CD4-positive, alpha-beta T cell treated with Interleukin-2 at 100 ng/mL for 4 hours (primary cell): Measurements from ENCODE around the gene BLZF1.
"Not testable (repeated sequence)": the region's sequence is repeated elsewhere in the genome, so short reads cannot be mapped to it uniquely, and the experiment has no call there.

ENCODE experiments used
- DNase-seq: peaks from one replicate; pipeline ENCODE4 v3.0.0-alpha.2; 2020; ENCODE audit warnings: low spot score

Gene BLZF1, protein sequence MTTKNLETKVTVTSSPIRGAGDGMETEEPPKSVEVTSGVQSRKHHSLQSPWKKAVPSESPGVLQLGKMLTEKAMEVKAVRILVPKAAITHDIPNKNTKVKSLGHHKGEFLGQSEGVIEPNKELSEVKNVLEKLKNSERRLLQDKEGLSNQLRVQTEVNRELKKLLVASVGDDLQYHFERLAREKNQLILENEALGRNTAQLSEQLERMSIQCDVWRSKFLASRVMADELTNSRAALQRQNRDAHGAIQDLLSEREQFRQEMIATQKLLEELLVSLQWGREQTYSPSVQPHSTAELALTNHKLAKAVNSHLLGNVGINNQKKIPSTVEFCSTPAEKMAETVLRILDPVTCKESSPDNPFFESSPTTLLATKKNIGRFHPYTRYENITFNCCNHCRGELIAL

DNA sequence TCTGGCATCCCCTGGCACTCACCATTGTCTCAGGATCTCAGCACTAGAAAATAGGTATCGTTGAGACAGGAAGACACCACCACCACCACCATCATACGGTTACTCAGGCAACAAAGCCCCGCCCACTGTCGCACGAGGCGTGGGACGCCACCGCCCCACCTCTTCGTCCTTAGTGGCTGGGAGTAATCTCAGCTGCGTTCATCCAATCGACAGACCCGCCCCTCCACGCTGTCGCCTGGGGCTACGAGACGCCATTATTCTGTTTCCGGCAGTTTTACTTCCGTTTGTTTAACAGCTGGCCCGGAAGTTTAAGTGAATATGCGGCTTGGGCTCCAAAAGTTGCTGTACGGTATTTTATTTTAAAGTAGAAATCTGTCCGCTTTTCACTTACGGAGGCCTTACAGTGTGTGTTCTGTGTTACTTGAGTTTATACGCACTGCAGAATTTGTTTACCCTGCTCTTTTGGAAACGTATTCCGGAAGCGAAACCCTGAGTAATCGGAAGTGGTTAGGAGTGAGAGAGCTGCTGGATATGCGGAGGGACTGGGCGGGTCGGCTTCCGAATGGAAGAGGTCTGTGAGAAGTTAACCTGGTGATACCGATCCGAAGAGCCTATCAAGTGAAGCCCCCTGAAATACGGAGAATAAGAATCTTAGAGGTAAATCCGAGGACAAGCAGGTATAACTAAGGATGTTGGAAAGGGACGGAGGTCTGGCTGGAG, at the start of gene BLZF1, which contains the start of gene NME7:
Gene BLZF1, plus strand, starts transcription at position 510 of the 720 bp plus-strand sequence. CDS start 1,328 bp downstream, outside the sequence.
Gene NME7, minus strand, starts transcription at position 112 of the 720 bp plus-strand sequence. Its CDS starts 87 bp downstream, at position 25.
- peak; percentile 98 for DNase-seq

DNA sequence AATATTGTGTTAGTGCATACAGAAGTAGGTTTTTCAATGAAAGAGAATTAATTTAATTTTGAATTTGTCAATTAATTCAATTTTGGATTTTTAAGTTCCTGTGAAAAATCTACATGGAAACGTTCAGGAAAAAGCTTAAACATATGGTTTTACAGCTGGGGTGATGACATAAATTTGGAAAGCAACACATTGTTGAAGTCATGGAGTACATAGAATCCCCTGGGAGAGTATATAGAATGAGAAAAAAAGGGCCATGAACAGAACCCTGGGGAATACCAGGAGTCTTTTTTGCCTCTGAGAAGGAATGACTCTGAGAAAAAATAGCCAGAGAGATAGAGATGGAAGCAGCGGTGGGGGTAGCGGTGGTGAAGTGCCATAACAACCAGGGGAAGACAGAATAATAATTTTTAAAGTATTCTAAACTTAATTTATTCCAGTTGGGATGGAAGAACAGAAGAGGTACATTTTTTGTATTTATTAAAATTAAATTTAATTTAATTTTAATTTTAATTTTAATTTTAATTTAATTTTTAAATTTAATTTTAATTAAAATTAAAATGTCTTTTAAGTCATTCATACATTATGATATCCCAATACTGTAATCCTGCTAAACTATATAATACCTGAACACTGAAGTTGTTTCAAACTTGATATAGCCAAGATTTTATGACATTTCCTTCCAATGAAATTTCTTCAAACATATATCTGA, 49.3 kb upstream of the BLZF1 start:
- no peak for DNase-seq

DNA sequence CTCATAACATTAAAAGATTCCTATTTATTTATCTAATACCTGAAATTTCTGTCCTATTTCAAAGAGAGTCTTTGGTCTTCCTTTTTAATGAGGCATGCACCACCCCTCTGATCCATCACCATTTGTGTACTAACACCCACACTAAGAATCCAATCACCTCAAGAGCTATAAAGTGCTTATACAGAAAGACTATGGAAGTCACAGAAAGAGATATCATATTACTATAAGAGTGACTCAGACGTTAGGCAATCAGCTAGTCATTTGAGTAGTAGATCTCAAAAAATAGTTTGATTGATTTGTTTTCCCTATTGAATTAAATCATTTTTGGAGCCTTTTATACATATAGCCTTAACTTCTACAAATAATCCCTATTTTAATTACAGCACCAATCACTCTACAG, 46.5 kb upstream of the BLZF1 start:
- DNase-seq = no peak

DNA sequence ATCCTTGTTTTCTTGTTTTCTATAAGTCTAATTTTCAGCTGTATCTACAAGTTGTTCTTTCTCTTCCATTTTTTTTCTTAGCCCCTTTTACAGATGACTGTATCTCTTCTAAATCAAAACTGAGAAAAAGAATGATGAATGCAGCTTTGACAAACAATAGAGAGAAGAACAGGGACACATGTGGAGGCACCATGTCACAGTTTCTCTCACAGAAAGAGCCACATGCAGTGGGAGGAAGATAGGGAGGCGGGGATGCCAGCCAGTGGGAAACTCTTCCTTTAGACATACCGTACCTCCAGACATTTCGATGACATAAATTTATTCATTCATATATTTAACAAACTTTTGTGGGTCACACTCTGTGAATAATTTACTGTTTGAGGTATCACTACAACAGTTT, 45.9 kb upstream of the BLZF1 start:
- DNase-seq = no peak

DNA sequence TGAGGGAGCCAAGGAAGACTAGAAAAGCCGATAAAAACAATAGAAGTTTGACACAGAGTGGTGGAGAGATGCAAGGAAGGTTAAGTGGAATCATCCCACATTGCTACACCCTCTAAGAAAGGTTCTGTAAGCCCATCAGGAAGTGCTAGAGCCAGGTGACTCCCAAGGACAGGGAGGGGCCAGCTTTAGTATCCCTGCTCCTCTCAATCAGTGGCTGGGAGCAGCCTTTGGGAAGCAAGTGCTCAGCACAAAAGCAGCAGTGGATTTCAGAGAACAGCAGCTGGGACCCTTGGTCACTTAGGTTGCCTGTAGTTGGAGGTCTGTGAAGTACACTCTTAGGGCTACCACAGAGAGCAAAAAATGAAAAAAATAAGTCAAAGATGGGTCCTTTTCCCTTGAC, 42.9 kb upstream of the BLZF1 start:
- DNase-seq = no peak

DNA sequence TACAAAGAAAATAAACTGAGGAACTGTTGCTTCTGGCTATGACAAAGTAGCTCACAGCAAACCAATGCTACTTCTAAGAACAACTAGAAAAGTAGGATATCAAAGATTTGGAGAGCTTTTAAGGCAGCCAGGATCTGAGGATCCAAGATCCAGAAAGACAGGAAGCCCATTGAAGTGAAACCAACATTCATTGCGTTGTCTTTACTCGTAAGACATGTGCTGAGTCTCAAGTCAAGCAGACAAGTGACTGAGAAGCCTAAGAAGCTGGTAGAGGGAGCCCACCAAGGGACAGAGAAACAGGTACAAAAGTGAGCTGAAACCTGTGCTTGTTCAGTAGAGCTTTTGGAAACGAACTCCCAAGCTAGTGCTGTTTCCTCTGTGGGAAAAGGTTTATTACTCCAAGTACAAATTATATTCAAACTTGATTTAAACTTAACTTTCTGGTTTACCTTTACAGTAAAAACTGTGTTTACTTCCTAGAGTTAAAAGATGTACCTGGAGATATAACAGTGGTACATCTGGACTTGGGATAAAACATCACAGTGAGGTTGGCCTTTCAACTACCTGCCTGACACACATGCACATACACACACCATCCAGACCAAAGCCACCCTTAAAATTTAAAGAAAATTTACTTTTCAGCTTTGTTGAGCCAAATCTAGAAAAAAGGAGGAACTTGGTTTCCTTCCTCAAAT, 41.6 kb upstream of the BLZF1 start:
- no peak for DNase-seq

DNA sequence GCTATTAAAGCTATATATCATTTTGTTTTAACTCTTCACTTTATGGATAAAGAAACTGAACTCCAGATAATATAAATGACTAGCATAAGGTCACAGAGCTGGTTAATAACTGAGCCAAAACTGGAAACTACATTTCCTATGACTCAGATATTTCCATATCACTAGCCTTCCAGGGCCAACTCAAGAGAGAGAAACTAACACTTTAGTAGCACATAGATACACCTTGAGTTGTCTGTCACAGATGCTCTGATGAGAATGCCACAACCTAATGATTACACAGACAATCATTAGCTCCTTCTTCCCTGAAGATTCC, 41.1 kb upstream of the BLZF1 start:
- no peak for DNase-seq

DNA sequence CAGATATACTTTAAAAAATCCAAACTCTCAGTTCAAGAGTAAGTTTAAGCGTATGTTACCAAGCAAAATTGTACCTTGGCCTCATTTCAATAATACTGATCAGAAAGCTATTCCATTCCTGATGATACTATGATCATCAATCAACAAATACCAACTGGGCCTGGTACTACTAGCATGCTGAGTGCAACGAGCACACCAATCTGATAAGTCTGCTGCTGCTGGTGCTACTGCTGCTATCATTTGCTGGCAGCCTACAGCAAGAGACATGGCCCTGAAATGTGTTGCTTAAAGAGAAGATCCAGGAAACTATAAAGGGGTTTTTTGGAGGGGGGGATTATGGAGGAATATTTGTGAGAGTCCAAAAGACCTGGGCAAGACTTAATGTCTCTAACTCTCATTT, 40.1 kb upstream of the BLZF1 start:
- no peak for DNase-seq

DNA sequence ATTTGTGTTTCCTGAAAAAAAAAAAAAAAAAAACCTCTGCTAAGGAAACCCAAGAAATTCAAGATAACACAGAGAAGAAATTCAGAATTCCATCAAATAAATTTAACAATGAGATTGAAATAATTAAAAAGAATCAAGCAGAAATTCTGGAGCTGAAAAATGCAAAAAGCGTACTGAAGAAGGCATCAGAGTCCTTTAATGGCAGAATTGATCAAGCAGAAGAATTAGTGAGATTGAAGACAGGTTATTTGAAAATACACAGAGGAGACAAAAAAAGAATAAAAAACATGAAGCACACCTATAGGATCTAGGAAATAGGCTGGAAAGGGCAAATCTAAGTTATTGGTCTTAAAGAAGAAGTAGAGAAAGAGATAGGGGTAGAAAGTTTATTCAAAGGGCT, 38.6 kb upstream of the BLZF1 start:
- DNase-seq = no peak

DNA sequence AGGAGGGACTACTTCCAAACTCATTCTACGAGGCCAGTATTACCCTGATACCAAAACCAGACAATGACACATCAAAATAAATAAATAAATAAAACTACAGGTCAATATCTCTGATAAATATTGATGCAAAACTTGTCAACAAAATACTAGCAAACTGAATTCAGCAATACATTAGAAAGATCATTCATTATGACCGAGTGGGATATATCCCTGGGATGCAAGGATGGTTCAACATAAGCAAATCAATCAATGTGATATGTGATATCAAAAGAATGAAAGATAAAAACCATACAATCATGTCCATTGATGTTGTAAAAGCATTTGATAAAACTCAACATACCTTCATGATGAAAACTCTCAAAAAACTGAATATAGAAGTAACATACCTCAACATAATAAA, 37.1 kb upstream of the BLZF1 start:
- DNase-seq = no peak

DNA sequence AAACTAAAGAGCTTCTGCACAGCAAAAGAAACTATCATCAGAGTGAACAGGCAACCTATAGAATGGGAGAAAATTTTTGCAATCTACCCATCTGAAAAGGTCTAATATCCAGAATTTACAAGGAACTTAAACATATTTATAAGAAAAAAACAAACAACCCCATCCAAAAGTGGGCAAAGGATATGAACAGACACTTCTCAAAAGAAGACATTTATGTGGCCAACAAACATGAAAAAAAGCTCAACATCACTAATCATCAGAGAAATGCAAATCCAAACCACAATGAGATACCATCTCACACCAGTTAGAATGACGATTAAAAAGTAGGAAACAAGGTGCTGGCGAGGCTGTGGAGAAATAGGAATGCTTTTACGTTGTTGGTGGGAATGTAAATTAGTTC, 33.3 kb upstream of the BLZF1 start:
- DNase-seq = not testable (repeated sequence)

DNA sequence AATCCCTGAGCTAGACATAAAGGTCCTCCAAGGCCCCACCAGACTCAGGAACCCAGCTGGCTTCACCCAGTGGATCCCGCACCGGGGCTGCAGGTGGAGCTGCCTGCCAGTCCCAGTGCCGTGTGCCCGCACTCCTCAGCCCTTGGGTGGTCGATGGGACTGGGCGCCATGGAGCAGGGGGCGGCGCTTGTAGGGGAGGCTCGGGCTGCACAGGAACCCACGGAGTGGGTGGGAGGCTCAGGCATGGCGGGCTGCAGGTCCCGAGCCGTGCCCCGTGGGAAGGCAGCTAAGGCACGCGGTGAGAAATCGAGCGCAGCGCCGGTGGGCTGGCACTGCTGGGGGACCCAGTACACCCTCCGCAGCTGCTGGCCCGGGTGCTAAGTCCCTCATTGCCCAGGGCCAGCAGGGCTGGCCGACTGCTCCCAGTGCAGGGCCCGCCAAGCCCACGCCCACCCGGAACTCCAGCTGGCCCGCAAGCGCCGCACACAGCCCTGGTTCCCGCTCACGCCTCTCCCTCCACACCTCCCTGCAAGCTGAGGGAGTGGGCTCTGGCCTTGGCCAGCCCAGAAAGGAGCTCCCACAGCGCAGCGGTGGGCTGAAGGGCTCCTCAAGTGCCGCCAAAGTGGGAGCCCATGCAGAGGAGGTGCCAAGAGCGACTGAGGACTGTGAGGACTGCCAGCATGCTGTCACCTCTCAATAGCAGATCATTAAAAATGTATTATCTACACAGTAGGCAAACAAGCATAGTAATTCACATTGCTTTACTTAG, 30.9 kb upstream of the BLZF1 start:
- DNase-seq = not testable (repeated sequence)

DNA sequence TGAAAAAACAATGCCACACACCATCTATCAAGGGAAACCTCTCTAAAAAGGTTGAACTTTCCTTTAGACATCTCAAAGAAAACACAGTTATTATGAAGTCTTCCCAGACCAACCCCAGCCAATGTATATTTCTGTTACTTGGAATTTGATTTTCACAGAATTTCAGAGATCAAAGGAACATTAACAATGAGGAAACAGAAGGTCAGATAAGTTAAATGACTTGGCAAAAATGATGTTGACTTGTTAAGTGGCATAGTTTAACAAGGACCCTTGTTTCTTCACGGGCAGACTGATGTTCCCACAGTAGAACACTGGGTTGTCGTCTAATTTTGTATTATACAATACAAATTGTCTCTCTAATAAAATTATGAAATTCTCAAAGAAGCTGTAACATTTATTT, 29.4 kb upstream of the BLZF1 start:
- no peak for DNase-seq

DNA sequence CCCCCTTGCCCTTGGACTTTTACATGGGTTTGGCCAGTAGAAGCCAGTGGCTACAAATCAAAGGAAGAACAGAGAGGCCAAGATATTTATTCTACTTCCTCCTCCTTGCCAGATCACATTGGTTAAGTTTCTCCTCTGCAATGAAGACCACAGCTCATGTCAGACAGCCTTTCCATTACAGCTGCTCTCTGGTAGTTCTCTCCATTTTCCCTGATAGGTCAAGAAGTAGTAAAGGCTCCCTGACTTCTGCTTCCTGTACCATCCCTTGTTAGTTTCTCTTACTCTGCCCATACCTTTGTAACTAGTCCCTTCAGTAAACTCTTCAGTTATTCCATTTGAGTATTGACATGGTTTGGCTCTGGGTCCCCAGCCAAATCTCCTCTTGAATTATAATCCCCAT, 28.2 kb upstream of the BLZF1 start:
- DNase-seq = no peak

DNA sequence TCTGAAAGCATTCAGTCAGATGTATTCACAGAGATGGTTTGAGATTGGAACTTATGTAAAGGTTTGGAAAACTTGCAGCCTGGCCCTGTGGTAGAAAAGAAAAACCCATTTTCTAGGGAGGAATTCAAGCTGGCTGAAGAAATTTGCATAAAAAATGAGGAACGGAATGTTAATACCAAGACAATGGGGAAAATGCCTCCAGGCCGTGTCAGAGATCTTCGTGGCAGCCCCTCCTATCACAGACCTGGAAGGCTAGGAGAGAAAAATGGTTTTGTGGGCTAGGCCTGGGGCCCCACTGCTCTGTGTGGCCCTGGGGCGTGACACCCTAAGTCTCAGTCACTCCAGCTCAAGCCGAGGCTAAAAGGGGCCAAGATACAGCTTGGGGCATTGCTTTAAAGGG, 27.1 kb upstream of the BLZF1 start:
- no peak for DNase-seq

DNA sequence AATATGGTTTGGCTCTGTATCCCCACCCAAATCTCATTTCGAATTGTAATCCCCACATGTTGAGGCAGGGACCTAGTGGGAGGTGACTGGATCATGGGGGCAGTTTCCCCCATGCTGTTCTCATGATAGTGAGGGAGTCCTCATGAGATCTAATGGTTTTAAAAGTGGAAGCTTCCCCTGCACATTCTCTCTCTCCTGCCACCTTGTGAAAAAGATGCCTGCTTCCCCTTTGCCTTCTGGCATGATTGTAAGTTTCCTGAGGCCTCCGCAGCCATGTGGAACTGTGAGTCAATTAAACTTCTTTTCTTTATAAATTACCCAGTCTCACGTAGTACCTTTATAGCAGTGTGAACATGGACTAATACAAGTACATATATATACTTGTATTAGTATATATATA, 25.9 kb upstream of the BLZF1 start:
- not testable (repeated sequence) for DNase-seq

DNA sequence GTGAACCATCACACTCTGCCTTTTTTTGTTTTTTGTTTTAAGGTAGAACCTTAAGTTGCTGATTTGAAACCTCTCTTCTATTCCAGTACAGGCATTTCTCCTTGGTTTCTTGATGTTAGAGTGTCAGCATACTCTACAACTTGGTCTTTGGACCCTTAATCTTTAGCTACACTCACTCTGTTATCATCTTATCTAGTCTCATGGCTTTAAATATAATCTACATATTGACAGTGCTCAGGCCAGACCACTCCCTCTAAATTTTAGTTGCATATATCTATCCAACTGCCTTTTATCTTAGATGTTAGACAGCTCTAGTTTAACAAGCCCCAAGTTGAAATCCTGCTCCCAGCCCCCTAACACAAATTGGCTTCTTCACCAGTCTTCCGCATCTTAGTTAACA, 22.5 kb upstream of the BLZF1 start:
- no peak for DNase-seq

DNA sequence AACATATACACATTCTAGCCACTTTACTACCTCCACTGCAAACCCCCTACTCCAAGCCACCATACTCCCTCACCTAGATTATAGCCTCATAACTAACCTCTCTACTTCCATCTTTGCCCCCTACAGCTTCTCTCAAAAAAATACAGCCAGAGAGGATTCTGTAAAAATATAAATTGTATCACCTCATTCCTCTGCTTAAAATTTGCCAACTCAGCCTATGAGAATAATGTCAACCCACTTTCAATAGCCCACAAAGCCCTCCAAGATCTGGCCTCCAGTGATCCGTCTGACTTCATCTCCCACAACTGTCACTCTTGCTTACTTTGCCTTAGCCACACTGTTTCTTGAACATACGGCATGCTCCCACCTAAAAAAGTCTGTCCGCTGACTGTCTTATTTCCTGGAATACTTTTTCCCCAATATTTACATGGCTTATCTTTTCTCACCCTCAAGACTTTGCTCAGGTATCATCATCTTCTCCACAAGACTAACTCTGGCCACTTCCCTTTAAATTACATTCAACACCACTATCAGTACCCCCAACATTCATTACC, 21.9 kb upstream of the BLZF1 start:
- no peak for DNase-seq

DNA sequence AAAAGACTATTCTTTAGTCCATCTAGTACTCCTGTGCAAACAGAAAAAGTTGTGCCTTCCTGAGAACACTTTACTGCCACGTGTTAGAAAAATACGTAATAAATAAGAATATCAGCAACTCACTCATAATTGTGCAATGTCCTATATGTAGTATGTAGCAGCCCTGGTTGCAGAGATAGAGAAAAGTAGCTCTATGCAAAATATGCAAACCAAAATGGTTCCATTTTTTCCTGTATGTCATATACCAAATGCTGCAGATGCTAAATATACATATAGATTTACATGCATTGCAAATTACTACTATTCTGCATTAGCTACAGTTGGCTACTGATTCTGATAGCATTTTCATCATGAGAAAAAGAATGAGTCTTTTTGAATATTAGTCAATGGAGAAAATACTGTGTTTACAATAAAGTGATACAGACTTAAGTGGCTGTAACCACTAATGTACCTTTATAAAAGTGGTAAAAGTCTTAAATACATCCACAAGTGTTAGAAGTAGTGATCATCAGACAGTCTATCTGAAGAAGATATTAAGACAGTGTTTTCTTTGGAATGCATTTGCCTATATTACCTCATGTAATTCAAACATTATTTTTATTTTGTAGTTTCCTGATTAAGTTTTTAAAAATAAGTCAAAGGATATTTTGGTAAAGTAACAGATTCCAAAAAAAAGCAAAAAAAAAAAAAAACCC, 20.2 kb upstream of the BLZF1 start:
- DNase-seq = no peak

DNA sequence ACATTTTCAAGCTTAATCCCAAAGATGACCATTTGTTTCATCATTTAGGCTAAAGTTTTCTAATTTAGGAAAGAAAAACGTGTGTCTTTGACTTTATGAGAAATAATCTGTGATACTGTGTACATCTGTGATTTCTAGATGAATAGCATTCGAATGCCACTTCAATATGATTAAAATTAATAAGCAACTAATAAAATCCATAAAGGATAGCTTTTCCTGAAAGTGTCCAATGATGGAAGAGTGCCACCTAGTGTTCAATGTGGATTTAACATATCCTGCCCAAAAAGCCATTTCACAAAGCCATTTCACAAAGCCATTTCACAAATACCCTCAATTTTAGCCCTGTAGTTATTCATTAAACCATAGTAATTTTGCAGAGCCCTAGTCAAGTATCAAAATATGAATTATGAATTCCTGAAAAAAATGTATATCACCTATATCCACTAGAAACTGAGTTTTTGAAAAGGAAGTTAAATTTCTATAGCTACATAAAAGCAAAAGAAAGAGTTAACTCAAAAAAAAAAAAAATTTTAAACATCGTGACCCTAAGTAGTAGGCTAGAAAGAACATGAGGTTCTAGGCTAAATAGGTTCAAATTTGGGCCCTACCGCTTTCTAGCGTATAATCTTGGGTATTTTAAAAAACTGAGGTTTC, 19.5 kb upstream of the BLZF1 start:
- DNase-seq = peak; percentile 72
